Measurements from ENCODE around the gene PSMD8.

Gene PSMD8

DNA sequence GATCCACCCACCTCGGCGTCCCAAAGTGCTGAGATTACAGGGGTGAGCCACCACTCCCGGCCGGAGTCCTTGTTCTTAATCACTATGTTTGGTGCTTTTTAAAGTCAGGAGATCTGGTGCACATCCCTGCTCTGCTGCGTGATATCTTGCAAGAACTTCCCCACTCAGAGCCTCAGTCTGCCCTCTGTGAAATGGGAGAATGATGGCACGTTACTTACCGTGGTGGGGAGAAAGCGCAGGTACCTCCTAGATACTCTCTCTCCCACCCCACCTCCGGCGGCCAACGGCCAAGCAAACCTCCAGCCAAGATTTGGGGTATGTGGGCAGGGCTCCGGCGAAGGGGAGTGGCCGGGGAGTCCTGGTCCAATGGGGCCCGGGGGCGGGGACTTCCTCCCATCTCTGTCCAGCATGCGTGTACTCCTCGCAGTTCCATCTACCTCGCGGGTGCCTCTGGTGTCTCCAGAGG is 58.9 kb downstream of the PSMD8 start, which contains the start of gene RYR1:
Gene RYR1, plus strand, starts transcription at position 424 of the 466 bp plus-strand sequence. CDS start 139 bp downstream, outside the sequence.
- FAIRE-seq (no peak), DNase-seq (ENCODE audit: insufficient read length, low spot score) (peak; percentile 32)
